Astrocyte (in vitro differentiated cells and primary cell): ENCODE measurements around the gene LBR. TPM values are rescaled to one million over a fixed set of nuclear protein-coding genes. Genes with fewer than 3 reads are reported as not detected.

ENCODE experiments used
- DNase-seq: peaks from one replicate; pipeline ENCODE4 v3.0.0-alpha.2; 2010; ENCODE audit warnings: low read depth
- FAIRE-seq: peaks from 2 replicates; lab custom pipeline; 2011; peaks lifted over from hg19 to GRCh38; lab: Jason Lieb, UNC
- H2AFZ ChIP-seq: 2 replicates; pipeline ENCODE4 v1.6.0; 2012; ENCODE audit warnings: low read depth, low read length, inconsistent platforms
- H3K27ac ChIP-seq: 2 replicates; pipeline ENCODE4 v1.5.1; 2011; ENCODE audit warnings: low read depth, low read length, inconsistent platforms
- H3K27me3 ChIP-seq: 2 replicates; pipeline ENCODE4 v1.6.0; 2011; ENCODE audit warnings: low read length, inconsistent platforms; ENCODE audit not compliant: insufficient read depth
- H3K36me3 ChIP-seq: 2 replicates; pipeline ENCODE4 v1.5.1; 2011; ENCODE audit warnings: low read length, inconsistent platforms; ENCODE audit not compliant: insufficient read depth
- H3K4me1 ChIP-seq: 2 replicates; pipeline ENCODE4 v1.5.1; 2011; ENCODE audit warnings: low read length, inconsistent platforms; ENCODE audit not compliant: insufficient read depth
- H3K4me2 ChIP-seq: 2 replicates; pipeline ENCODE4 v1.6.0; 2012; ENCODE audit warnings: low read length, inconsistent platforms
- H3K4me3 ChIP-seq: 2 replicates; pipeline ENCODE4 v1.5.1; 2011; ENCODE audit warnings: low read depth, mild to moderate bottlenecking, low read length, inconsistent platforms; ENCODE audit not compliant: insufficient read depth
- H3K79me2 ChIP-seq: 2 replicates; pipeline ENCODE4 v1.6.0; 2012; ENCODE audit warnings: mild to moderate bottlenecking, low read length, inconsistent platforms; ENCODE audit not compliant: insufficient read depth
- H3K9ac ChIP-seq: 2 replicates; pipeline ENCODE4 v1.6.0; 2012; ENCODE audit warnings: mild to moderate bottlenecking, low read length, inconsistent platforms
- H3K9me3 ChIP-seq: 2 replicates; pipeline ENCODE4 v1.5.1; 2012; ENCODE audit warnings: low read depth, mild to moderate bottlenecking, low read length, inconsistent platforms; ENCODE audit not compliant: insufficient read depth
- H4K20me1 ChIP-seq: 2 replicates; pipeline ENCODE4 v1.6.0; 2012; ENCODE audit warnings: low read length, inconsistent platforms; ENCODE audit not compliant: insufficient read depth
- H3K27ac Mint-ChIP-seq: one replicate; pipeline ENCODE4 v1.8.0; 2021; ENCODE audit warnings: mild to moderate bottlenecking, mixed read lengths; ENCODE audit not compliant: unreplicated experiment
- H3K27me3 Mint-ChIP-seq: one replicate; pipeline ENCODE4 v1.8.0; 2021; ENCODE audit warnings: low read depth, mixed read lengths; ENCODE audit not compliant: unreplicated experiment
- H3K36me3 Mint-ChIP-seq: one replicate; pipeline ENCODE4 v1.8.0; 2021; ENCODE audit warnings: low read depth, mixed read lengths; ENCODE audit not compliant: unreplicated experiment
- H3K4me1 Mint-ChIP-seq: one replicate; pipeline ENCODE4 v1.8.0; 2021; ENCODE audit warnings: low read depth, mixed read lengths; ENCODE audit not compliant: unreplicated experiment
- H3K4me3 Mint-ChIP-seq: one replicate; pipeline ENCODE4 v1.8.0; 2021; ENCODE audit warnings: mild to moderate bottlenecking, moderate library complexity, mixed read lengths; ENCODE audit not compliant: unreplicated experiment
- H3K9me3 Mint-ChIP-seq: one replicate; pipeline ENCODE4 v1.8.0; 2021; ENCODE audit warnings: mild to moderate bottlenecking, mixed read lengths; ENCODE audit not compliant: unreplicated experiment
- EZH2 ChIP-seq: IDR thresholded peaks from 2 replicates; pipeline ENCODE4 v1.6.1; 2012; ENCODE audit warnings: mild to moderate bottlenecking, low read length, inconsistent platforms; ENCODE audit not compliant: insufficient read depth
- total RNA-seq: library from RNA; stranded (reverse); gene quantifications from 2 replicates; pipeline ENCODE4 v1.2.1, GENCODE V29; 2021
- TF ChIP-seq, protein P1 (sequence below): IDR thresholded peaks from 2 replicates; pipeline ENCODE4 v1.5.1; 2011; ENCODE audit warnings: low read depth, mild to moderate bottlenecking, inconsistent platforms, low read length, moderate library complexity; ENCODE audit not compliant: insufficient read depth

Gene LBR
- total RNA-seq, 1 donor from 2014 or later: 42.6 TPM

DNA sequence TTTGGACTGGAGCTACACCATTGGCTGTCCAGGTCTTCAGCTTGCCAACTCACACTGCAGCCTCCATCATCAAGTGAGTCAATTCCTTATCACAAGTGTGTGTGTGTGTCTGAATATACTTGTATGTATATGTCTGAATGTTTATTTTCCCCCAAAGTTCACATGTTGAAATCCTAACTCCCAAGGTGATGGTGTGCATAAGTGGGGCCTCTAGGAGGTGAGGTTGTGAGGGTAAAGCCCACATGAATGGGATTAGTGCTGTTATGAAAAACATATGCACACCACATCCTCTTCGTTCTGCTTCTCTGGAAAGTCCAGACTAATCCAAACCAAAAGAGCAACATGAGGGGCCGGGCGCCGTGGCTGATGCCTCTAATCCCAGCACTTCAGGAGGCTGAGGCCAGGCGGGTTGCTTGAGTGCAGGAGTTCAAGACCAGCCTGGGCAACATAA, 48.7 kb upstream of the LBR start:
- Histone ChIP-seq H3K4me2 (no peak overlapping the region), H3K27me3 (no peaks in the 10 kb centered on the region), H3K27ac (no peak overlapping the region), H3K36me3 (no peaks in the 10 kb centered on the region), H4K20me1 (no peaks in the 10 kb centered on the region), H3K79me2 (no peaks in the 10 kb centered on the region), H3K4me1 (peaks cover 2% of the 10 kb centered on the region), H2AFZ (no peak overlapping the region), H3K9me3 (no peaks in the 10 kb centered on the region), H3K4me3 (no peak overlapping the region), H3K9ac (no peak overlapping the region)
- FAIRE-seq (no peak), DNase-seq (no peak)
- Mint-ChIP-seq H3K27ac (peak overlapping the region; percentile 42), H3K36me3 (peaks cover 3% of the 10 kb centered on the region), H3K4me1 (peaks cover 17% of the 10 kb centered on the region), H3K4me3 (no peak overlapping the region), H3K9me3 (no peaks in the 10 kb centered on the region), H3K27me3 (no peaks in the 10 kb centered on the region)
- TF ChIP-seq, protein P1, sequence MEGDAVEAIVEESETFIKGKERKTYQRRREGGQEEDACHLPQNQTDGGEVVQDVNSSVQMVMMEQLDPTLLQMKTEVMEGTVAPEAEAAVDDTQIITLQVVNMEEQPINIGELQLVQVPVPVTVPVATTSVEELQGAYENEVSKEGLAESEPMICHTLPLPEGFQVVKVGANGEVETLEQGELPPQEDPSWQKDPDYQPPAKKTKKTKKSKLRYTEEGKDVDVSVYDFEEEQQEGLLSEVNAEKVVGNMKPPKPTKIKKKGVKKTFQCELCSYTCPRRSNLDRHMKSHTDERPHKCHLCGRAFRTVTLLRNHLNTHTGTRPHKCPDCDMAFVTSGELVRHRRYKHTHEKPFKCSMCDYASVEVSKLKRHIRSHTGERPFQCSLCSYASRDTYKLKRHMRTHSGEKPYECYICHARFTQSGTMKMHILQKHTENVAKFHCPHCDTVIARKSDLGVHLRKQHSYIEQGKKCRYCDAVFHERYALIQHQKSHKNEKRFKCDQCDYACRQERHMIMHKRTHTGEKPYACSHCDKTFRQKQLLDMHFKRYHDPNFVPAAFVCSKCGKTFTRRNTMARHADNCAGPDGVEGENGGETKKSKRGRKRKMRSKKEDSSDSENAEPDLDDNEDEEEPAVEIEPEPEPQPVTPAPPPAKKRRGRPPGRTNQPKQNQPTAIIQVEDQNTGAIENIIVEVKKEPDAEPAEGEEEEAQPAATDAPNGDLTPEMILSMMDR: no peak
- TF ChIP-seq EZH2: no peak

DNA sequence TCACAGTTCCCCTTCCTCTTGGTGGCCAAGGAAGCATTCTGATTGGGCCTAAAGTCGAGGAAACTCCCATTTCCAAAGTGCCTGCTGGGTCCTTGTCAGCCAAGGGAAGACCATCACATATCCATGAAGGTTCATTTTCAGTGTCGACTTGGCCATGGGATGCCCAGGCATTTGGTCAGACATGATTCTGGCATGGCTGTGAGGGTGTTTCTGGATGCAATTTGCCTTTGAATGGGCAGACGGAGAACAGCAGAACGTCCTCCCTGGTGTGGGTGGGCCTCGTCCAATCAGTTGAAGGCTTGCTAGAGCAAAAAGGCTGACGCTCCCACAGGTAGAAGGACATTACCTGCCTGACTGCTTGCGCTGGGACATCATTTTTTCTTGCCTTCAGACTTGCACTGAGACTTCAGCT, 48.3 kb upstream of the LBR start:
- H3K36me3 ChIP-seq: no peaks in the 10 kb centered on the region
- H2AFZ ChIP-seq: no peak overlapping the region
- no peaks in the 10 kb centered on the region for H3K79me2 ChIP-seq
- no peaks in the 10 kb centered on the region for H3K27me3 ChIP-seq
- H3K4me1 ChIP-seq: peaks cover 2% of the 10 kb centered on the region
- TF ChIP-seq, protein P1: no peak
- no peak overlapping the region for H3K27ac ChIP-seq
- Mint-ChIP-seq H3K4me3 (no peak overlapping the region), H3K27me3 (no peaks in the 10 kb centered on the region), H3K4me1 (peaks cover 16% of the 10 kb centered on the region), H3K27ac (peak overlapping the region; percentile 42), H3K36me3 (peaks cover 3% of the 10 kb centered on the region), H3K9me3 (no peaks in the 10 kb centered on the region)
- no peak overlapping the region for H3K9ac ChIP-seq
- FAIRE-seq: no peak
- DNase-seq: no peak
- no peaks in the 10 kb centered on the region for H3K9me3 ChIP-seq
- H4K20me1 ChIP-seq: no peaks in the 10 kb centered on the region
- no peak overlapping the region for H3K4me3 ChIP-seq
- H3K4me2 ChIP-seq: no peak overlapping the region

DNA sequence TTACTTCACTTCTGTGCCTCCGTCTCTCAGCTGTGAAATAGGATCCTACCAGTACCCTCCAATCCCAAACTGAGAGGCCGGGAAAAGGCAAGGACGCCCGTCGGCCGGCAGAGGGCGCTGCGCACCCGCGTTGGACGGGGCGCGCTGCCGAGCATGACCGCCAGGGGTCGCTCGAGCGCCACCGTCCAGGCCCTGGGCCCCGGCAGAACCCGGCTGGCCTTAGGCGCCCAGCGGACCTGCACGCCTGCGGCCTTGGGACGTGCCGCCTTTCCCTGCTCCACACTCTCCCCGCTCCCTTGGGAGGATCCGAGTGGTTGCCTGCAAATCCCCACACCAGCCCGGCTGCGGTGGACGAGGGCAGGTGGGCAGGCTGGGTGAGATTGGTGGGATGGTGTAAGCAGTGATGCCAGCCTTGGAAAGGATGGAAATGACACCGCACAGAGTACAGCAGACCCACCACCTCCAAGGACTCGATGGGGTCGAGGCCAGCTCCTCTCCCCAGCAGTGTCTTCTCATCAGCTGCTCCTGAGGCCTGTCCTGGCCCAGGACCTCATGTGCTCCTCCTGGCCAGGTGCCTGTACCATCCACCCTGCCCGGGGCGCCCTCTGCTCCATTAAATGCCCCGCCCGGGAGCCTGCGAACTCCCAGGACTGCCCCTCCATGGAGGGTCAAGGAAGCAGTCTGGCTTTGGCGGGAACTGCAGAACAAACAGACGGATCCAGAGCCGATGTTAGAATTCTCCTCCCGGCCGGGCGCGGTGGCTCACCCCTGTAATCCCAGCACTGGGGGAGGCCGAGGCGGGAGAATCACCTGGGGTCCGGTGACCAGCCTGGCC, 47.4 kb upstream of the LBR start:
- no peaks in the 10 kb centered on the region for H3K27me3 Mint-ChIP-seq
- H3K4me1 Mint-ChIP-seq: peaks cover 14% of the 10 kb centered on the region
- DNase-seq (peak; percentile 38), FAIRE-seq (no peak)
- no peak overlapping the region for H3K4me3 Mint-ChIP-seq
- peaks cover 5% of the 10 kb centered on the region for H3K36me3 Mint-ChIP-seq
- Histone ChIP-seq H3K79me2 (no peaks in the 10 kb centered on the region), H3K9me3 (no peaks in the 10 kb centered on the region), H3K4me2 (peak overlapping the region; percentile 76), H4K20me1 (no peaks in the 10 kb centered on the region), H3K27me3 (no peaks in the 10 kb centered on the region), H2AFZ (peak overlapping the region; percentile 71), H3K9ac (peak overlapping the region; percentile 36), H3K27ac (no peak overlapping the region), H3K36me3 (no peaks in the 10 kb centered on the region), H3K4me3 (no peak overlapping the region), H3K4me1 (peaks cover 2% of the 10 kb centered on the region)
- H3K27ac Mint-ChIP-seq: no peak overlapping the region
- H3K9me3 Mint-ChIP-seq: no peaks in the 10 kb centered on the region
- TF ChIP-seq, protein P1: peak; percentile 99
- TF ChIP-seq EZH2: no peak
